Hematopoietic multipotent progenitor cell treated with erythropoietin and hydrocortisone succinate and interleukin-3 and kit ligand, for 4 days (in vitro differentiated cells): Measurements from ENCODE around the gene GFI1B.

ENCODE experiments used
- DNase-seq: peaks from one replicate; pipeline ENCODE4 v3.0.0-alpha.2; 2015

Gene GFI1B

DNA sequence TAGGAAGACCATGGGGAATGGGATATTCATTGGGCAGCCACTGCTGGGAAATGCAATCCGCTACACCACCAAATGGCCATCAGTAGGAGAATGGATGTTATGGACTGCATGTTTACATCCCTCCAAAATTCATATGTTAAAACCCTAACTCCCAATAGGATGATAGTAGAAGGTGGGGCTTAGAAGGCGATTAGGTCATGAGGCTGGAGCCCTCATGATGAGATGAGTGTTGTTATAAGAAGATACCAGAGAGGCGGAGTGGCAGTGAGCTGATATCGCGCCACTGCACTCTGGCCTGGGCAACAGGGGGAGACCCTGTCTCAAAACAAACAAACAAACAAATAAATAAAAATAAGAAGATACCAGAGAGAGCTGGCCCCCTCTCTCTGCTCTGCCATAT, 36.2 kb downstream of the GFI1B start:
- DNase-seq: no peak

DNA sequence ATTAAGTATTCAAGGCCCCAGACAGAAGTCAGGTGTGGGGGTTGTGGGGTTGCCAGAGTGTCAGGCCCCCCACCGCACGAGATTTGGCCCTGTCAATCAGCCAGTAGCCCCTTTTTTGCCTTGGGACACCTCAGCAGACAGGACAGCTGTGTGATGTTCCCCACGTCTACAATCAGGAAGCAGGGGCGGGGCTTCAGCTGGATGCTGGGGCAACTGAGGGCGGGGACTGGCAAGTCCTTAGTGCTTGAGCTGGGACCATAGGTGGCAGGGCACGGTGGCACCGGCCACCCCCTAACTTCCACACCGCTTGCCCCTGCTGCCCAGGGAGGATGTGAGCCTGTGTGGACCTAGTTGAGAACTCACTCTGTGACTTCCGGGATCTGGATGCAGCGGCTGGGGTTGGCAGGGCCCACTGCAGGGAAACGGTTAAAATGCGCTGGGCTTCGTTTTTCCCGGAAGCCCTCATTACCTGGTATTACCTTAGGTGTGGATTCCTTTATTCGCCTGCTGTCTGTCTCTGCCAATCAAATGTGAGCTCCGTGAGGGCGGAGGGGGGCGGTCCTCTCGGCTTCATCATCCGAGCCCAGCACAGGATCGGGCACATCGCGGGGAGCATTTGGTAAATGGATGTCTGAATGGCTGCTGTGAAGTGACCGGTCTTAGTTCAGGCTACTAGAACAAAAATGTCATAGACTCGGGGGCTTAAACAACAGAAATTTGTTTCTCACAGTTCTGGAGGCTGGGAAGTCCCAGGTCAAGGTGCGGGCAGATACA, 44.8 kb downstream of the GFI1B start:
- DNase-seq: peak; percentile 81

GRCh38 chr9:133026426-133026825, 47.9 kb downstream of the GFI1B start:
- peak; percentile 40 for DNase-seq

DNA sequence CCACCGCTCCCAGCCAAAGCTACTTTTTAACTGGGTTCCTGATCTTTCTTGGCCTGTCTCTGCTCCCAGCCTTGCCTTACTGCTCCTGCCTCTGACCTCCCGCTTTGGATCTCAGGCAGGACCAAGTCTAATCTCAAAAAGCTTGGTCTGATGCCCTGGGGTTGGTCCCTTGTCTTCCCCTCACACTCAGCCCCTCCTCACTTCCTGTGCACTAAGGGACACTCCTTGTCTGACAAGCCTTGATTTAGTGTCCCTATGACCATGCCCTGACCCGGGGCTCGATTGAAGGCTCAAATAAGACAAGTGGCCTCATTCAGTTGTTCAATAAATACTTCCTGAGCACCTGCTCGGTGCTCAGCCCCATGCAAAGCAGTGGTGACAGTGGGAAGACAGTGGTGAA, 48.6 kb downstream of the GFI1B start:
- no peak for DNase-seq

- no peak for DNase-seq
Measured at GRCh38 chr9:133028221-133028620, 49.7 kb downstream of the GFI1B start.

DNA sequence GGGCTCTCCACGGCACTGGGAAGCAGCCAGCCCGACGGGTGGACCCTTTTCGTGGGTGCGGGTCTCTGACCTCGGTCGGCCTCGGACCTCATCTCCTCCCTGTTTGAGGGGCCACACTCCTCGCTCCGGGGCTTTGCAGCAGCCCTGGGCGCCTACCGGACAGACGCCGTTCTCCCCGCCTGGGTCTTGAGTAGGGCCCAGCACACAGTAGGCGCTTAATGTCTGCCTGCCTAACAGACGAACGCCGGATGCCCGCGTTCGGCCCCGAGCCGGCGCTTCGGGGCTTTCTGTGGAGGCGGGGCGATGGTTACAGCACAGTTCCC, 51.5 kb downstream of the GFI1B start:
- DNase-seq: no peak

DNA sequence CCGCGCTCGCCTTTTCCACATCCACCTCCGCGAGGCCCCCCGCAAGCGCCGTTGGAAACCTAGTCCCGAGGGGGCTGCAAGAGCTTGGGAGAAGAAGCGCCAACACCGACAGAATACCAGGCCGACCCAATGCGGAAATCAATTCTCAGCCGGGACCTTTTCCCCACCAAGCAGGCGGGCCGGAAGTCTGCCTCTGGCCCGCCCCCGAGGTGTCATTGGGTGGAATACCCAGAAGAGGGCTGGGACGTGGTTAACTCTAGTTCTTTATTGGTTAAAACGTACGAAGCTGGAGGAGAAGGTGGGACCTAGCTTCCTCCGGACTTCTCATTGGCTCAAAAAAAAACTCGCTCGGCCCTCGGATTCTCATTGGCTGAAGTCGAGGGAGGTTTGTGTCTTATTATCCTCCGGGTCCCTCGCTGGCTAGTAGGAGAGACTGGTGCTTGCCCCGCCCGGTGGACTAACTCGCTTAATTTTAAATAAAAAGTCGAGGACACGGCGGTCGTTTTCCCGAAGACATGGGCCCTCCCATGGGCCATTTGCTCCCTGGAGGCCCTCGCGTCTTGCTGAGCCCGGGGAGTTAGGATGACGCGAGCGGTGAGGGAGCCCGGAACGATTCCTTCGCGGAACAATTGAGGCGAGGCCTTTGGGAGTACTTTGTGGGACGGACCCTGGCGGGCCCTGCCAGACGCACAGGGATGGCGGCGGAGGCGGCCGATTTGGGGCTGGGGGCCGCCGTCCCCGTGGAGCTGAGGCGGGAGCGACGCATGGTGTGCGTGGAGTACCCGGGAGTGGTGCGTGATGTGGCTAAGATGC, 52.0 kb downstream of the GFI1B start, which contains the start of gene GTF3C5:
Gene GTF3C5 (plus strand): TSS at position 681 of the 813 bp plus-strand sequence. CDS start 15 bp downstream, at position 696.
- peak; percentile 100 for DNase-seq

- no peak for DNase-seq
Measured at GRCh38 chr9:133031130-133031422, 52.6 kb downstream of the GFI1B start.

DNA sequence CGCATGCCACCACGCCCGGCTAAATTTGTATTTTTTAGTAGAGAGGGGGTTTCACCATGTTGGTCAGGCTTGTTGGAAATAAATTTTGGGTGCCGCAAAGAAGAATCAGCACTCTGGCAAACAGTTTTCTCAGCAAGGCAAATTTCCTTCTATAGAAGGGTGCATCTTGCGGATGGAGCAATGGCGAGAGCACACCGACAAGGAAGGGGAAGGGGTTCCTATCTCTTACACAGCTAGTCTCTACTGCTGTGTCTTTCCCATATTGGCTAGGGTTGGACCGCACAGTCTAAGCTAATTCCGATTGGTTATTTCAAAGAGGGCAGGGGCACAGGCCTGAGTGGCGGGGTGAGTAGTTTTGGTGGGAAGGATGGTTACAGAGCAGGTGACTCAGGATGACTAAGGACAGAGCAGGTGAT, 53.0 kb downstream of the GFI1B start:
- DNase-seq: peak; percentile 59

DNA sequence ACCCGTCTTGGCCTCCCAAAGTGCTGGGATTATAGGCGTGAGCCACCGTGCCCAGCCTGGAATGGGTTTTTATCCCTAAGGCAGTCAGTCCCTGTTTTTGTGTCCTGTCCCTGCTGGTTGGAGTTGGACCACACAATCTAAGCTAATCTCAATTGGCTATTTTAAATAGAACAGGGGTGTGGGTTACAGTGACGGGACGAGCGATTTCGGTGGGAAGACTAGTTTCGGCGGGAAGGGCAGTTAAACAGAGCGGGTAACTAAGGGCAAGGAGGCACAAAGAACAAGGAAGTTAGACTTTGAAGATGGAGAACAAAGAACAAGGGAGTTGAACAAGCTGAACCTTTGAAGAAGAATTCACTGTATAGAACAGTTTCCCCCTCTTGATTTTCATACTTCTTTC, 53.7 kb downstream of the GFI1B start:
- DNase-seq: no peak

DNA sequence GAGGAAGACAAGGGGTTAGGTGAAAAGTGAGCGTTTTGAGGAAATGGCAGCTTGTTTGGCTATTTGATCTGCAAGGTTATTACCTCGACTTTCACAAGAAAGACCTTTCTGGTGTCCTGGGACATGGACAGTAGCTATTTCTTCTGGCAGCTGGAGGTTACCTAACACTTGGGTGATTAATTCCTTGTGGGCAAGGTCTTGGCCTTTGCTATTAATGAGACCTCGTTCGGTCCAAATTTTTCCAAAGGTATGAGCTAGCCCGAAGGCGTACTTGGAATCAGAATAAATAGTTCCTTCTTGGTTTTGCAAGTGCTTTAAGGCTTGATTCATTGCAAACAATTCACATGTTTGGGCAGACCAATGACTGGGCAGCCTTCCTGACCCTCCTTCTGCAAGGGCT, 57.2 kb downstream of the GFI1B start:
- DNase-seq: no peak

DNA sequence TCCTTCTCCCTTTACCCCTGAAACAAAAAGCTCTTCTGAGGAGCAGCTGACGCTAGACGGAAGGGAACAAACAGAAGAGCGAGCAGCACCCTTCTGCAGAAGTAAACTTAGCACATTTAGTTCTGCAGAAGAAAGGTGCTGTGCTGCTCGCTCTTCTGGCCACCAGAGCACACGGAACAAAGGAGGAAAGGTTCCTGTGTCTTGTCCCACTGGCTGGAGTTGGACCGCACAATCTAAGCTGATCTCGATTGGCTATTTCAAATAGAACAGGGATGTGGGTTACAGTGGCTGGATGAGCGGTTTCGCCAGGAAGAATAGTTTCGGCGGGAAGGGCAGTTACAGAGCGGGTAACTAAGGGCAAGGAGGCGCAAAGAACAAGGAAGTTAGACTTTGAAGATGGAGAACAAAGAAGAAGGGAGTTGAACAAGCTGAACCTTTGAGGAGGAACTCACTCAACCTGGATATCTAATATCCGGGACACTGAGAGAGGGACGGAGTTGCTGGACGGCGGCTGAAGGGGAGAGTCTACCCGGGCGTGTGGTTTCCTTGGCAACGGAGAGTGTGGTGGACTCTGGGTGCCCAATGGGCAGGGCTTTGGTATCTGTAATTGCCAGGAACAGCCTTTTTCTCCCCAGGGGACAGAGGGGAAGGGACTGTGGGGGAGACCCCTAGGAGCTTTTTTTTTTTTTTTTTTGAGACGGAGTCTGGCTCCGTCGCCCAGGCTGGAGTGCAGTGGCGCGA, 59.5 kb downstream of the GFI1B start:
- DNase-seq: no peak

DNA sequence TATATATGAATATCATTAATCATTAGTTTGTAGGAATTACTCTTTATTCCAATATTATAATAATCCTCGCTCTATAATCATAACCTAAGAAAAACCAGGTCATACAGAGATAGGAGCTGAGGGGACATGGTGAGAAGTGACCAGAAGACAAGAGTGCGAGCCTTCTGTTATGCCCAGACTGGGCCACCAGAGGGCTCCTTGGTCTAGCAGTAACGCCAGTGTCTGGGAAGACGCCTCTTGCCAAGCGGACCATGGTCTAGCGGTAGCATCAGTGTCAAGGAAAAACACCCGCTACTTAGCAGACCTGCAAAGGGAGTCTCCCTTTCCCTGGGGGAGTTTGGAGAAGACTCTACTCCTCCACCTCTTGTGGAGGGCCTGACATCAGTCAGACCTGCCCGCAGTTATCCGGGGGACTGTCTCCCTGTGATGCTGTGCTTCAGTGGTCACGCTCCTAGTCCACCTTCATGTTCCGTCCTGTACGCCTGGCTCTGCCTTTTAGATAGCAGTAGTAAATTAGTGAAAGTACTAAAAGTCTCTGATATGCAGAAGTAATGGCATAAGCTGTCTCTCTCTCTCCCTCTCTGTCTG, 62.5 kb downstream of the GFI1B start:
- DNase-seq: peak; percentile 74
